Tibial artery (tissue), 4 donors: ENCODE data around the gene CRACR2A.

Experiments
- DNase-seq, 2 donors: peaks; one replicate each; pipeline ENCODE4 v3.0.0-alpha.2; 2019
- H3K27ac ChIP-seq, 2 donors: fragments of 200-600 bp; sonication (generic) in 1 of 2; 1 replicate in 1 of 2; 2 replicates in 1 of 2; pipeline ENCODE4 v1.5.1; 2018 to 2019; ENCODE audit warnings: mild to moderate bottlenecking in 1 of 2
- H3K27me3 ChIP-seq, 2 donors: fragments of 200-600 bp; sonication (generic) in 1 of 2; one replicate each; pipeline versions ENCODE4 v1.5.1 to v1.6.0; 2016 to 2019
- H3K36me3 ChIP-seq, 3 donors: fragments of 200-600 bp; sonication (generic) in 2 of 3; one replicate each; pipeline ENCODE4 v1.5.1; 2016 to 2019; ENCODE audit warnings: mild to moderate bottlenecking in 2 of 3
- H3K4me1 ChIP-seq, 4 donors: fragments of 200-600 bp; sonication (generic) in 2 of 4; 1 replicate in 3 of 4; 2 replicates in 1 of 4; pipeline ENCODE4 v1.5.1; 2016 to 2019
- H3K4me3 ChIP-seq, 2 donors: fragments of 200-600 bp; sonication (generic) in 1 of 2; 1 replicate in 1 of 2; 2 replicates in 1 of 2; pipeline ENCODE4 v1.5.1; 2018 to 2019; ENCODE audit warnings: mild to moderate bottlenecking in 2 of 2
- H3K9me3 ChIP-seq, 3 donors: fragments of 200-600 bp; sonication (generic) in 1 of 3; one replicate each; pipeline ENCODE4 v1.5.1; 2016 to 2019
- CTCF ChIP-seq, 2 experiments: fragments of 200-600 bp in 1 of 2; fragments of 450-650 bp in 1 of 2; IDR thresholded peaks; one replicate each; pipeline ENCODE4 v1.5.1; 2017 to 2019; ENCODE audit warnings: antibody characterized with exemption in 2 of 2, mild to moderate bottlenecking in 1 of 2, moderate library complexity in 1 of 2
- intact Hi-C: fragments of 100-400 bp; cut with DNase I; formaldehyde crosslinking; loops from one replicate; pipeline ENCODE4 v1.15.0; 2023; ENCODE audit warnings: low total_unique reads

CRACR2A gene

GRCh38 chr12:3700861-3701260, 52.0 kb downstream of the CRACR2A start:
- Histone ChIP-seq H3K27me3 (no peaks in the 10 kb centered on the region), H3K27ac (no peak overlapping the region), H3K4me1 (peaks cover 0 to 9% (median 0%) of the 10 kb centered on the region in 4 donors), H3K36me3 (no peaks in the 10 kb centered on the region), H3K9me3 (no peaks in the 10 kb centered on the region), H3K4me3 (no peak overlapping the region)
- intact Hi-C loops, result no loop called here
- TF ChIP-seq CTCF (IDR thresholded peaks at IDR 0.05), result no peak
- no peak for DNase-seq

- Histone ChIP-seq H3K27me3 (no peaks in the 10 kb centered on the region), H3K4me3 (no peak overlapping the region), H3K27ac (no peak overlapping the region), H3K36me3 (no peaks in the 10 kb centered on the region), H3K4me1 (no peaks in the 10 kb centered on the region), H3K9me3 (no peaks in the 10 kb centered on the region)
- TF ChIP-seq CTCF (IDR thresholded peaks at IDR 0.05), result no peak
- no peak for DNase-seq
- intact Hi-C loops, result no loop called here
These were observed 54.5 kb downstream of the CRACR2A start for GRCh38 chr12:3698218-3698974.

GRCh38 chr12:3697311-3697870, 55.5 kb downstream of the CRACR2A start:
- no peaks in the 10 kb centered on the region for H3K4me1 ChIP-seq
- no peaks in the 10 kb centered on the region for H3K36me3 ChIP-seq
- H3K27me3 ChIP-seq, result no peaks in the 10 kb centered on the region
- no peaks in the 10 kb centered on the region for H3K9me3 ChIP-seq
- DNase-seq, result no peak
- no peak for TF ChIP-seq CTCF (IDR thresholded peaks at IDR 0.05)
- H3K4me3 ChIP-seq, result no peak overlapping the region
- H3K27ac ChIP-seq, result no peak overlapping the region
- intact Hi-C loops, result no loop called here

- Histone ChIP-seq H3K4me1 (no peaks in the 10 kb centered on the region), H3K4me3 (no peak overlapping the region), H3K27me3 (no peaks in the 10 kb centered on the region), H3K36me3 (no peaks in the 10 kb centered on the region), H3K9me3 (no peaks in the 10 kb centered on the region), H3K27ac (no peak overlapping the region)
- TF ChIP-seq CTCF (IDR thresholded peaks at IDR 0.05), result no peak
- no peak for DNase-seq
- intact Hi-C loops, result no loop called here
These were observed 58.2 kb downstream of the CRACR2A start for GRCh38 chr12:3694673-3695072.

- Histone ChIP-seq H3K27ac (no peak overlapping the region), H3K27me3 (no peaks in the 10 kb centered on the region), H3K36me3 (no peaks in the 10 kb centered on the region), H3K4me1 (no peaks in the 10 kb centered on the region), H3K9me3 (no peaks in the 10 kb centered on the region), H3K4me3 (no peak overlapping the region)
- DNase-seq, result no peak
- TF ChIP-seq CTCF (IDR thresholded peaks at IDR 0.05), result no peak
- intact Hi-C loops, result no loop called here
These were observed 60.1 kb downstream of the CRACR2A start for GRCh38 chr12:3692616-3693365.
